ENCODE results near the gene HSPB6.

The HSPB6 gene

DNA sequence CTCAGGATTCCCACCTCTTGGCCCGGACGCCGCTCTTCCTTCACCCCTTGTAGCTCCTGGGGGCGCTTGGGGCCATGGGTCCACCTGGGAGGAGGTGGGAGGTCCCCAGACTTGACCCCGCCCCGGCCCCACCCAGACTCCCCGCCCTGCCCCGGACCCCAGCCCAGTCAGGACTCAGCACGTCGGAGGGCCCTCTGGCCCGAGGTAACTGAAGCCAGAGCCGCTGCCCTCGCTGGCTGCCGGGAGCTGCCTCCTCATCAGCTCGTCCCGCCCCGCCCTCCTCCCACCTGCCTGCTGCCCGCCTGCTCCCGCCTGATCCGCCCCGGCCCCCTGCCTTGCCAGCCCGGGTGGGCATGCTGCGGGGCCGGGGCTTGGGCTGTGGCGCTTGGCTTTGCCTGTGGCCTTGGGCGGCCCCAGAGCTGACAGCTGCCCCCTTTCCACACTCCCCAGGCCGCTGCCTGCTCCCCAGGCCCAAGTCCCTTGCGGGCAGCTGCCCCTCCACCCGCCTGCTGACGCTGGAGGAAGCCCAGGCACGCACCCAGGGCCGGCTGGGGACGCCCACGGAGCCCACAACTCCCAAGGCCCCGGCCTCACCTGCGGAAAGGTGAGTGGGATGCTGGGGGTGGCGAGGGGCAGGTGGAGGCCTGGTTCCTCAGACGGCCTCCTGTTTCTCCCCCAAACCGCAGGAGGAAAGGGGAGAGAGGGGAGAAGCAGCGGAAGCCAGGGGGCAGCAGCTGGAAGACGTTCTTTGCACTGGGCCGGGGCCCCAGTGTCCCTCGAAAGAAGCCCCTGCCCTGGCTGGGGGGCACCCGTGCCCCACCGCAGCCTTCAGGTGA, 27.9 kb upstream of the HSPB6 start:
- no peak for DNase-seq (ENCODE audit: low spot score)
- TF ChIP-seq CTCF (IDR thresholded peaks at IDR 0.05; ENCODE audit: extremely low read depth, insufficient read depth, missing control alignments): no peak
- in situ Hi-C loops (cut with MboI; ENCODE audit: low pct_unique_long_range_greater_than_20kb, low sequenced_read_pairs, unreplicated experiment): no loop called here

DNA sequence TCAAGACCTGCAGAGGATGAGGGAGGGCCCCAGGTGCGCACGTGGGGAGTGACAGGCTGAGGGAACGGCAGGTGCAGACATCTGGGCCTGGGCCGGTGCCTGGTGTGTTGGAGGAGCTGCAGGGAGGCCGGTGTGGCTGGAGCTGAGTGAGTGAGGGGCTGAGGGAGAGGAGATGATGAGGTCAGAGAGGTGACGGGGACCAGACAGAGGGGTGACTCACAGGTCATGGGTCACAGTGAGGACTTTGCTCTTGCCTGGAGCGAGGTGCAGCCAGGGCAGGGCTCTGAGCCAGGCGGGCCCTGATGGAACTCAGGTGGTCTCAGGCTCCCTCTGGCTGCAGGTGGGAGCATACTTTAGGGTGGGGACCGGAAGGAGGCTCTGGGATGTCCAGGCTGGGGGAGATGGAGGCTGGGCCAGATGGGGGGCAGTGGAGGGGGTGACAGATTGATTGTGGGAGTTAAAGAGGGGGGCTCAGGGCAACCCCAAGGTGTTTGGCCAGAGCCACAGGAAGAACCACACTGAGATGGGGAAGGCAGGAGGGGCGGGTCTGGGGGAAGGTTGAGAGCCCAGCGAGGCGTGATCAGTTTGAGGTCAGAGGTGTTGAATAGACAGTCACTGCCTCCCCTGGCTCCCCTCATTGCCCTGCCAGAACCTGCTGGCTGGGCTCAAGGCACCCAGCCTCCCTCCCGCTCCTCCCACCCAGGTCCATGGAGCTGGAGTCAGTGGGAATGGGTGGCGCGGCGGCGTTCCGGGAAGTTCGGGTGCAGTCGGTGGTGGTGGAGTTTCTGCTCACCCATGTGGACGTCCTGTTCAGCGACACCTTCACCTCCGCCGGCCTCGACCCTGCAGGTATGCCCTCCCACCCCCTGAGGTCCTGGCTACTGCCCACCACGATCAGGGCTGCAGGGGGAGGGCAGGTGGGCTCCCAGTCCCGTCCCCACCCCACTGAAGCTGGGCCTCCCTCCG, 26.9 kb upstream of the HSPB6 start:
- no peak for DNase-seq (ENCODE audit: low spot score)
- in situ Hi-C loops (cut with MboI; ENCODE audit: low pct_unique_long_range_greater_than_20kb, low sequenced_read_pairs, unreplicated experiment): no loop called here
- no peak for TF ChIP-seq CTCF (IDR thresholded peaks at IDR 0.05; ENCODE audit: extremely low read depth, insufficient read depth, missing control alignments)

GRCh38 chr19:35782589-35782988, 25.8 kb upstream of the HSPB6 start:
- no peak for DNase-seq (ENCODE audit: low spot score)
- in situ Hi-C loops (cut with MboI; ENCODE audit: low pct_unique_long_range_greater_than_20kb, low sequenced_read_pairs, unreplicated experiment): no loop called here
- no peak for TF ChIP-seq CTCF (IDR thresholded peaks at IDR 0.05; ENCODE audit: extremely low read depth, insufficient read depth, missing control alignments)

- in situ Hi-C loops (cut with MboI; ENCODE audit: low pct_unique_long_range_greater_than_20kb, low sequenced_read_pairs, unreplicated experiment): no loop called here
- DNase-seq (ENCODE audit: low spot score): no peak
- no peak for TF ChIP-seq CTCF (IDR thresholded peaks at IDR 0.05; ENCODE audit: extremely low read depth, insufficient read depth, missing control alignments)
Observed at GRCh38 chr19:35781650-35782049, 24.8 kb upstream of the HSPB6 start.

GRCh38 chr19:35780717-35781116, 23.9 kb upstream of the HSPB6 start:
- DNase-seq (ENCODE audit: low spot score): no peak
- in situ Hi-C loops (cut with MboI; ENCODE audit: low pct_unique_long_range_greater_than_20kb, low sequenced_read_pairs, unreplicated experiment): no loop called here
- no peak for TF ChIP-seq CTCF (IDR thresholded peaks at IDR 0.05; ENCODE audit: extremely low read depth, insufficient read depth, missing control alignments)

DNA sequence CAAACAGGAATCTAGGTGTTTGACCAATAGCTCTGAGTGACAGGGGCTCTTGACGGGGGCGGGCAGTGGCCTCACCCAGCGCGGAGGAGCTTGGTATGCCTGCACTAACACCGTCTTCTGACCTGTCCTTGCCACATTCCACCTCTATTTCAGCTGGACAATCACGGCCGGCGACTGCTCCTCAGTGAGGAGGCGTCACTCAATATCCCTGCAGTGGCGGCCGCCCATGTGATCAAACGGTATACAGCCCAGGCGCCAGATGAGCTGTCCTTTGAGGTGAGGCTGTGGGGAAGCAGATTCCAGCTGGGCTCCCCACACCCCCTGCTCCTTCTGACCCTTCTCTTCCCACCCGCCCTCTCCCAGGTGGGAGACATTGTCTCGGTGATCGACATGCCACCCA, 23.2 kb upstream of the HSPB6 start:
- no peak for DNase-seq (ENCODE audit: low spot score)
- TF ChIP-seq CTCF (IDR thresholded peaks at IDR 0.05; ENCODE audit: extremely low read depth, insufficient read depth, missing control alignments): no peak
- in situ Hi-C loops (cut with MboI; ENCODE audit: low pct_unique_long_range_greater_than_20kb, low sequenced_read_pairs, unreplicated experiment): no loop called here
